B cell (primary cell): ENCODE measurements around the gene MAP3K19. TPM values are rescaled to one million over a fixed set of nuclear protein-coding genes. Genes with fewer than 3 reads are reported as not detected.

Source experiments
- ATAC-seq: fragments of 200-7000 bp; cut with Tn5 transposase; one replicate; pipeline ENCODE4 v1.10.0; 2021; ENCODE audit warnings: low read depth, mild to moderate bottlenecking, moderate number of reproducible peaks, moderate library complexity
- CTCF ChIA-PET: fragments of 350-600 bp; sonication (Branson Sonifier 250); formaldehyde crosslinking; loops from one replicate; lab custom pipeline; 2021; ENCODE audit warnings: antibody characterized with exemption, inconsistent platforms; lab: Charles Lee
- POLR2A ChIA-PET: fragments of 350-600 bp; sonication (Branson Sonifier 250); formaldehyde crosslinking; loops from one replicate; lab custom pipeline; 2021; ENCODE audit warnings: antibody characterized with exemption; lab: Charles Lee
- DNase-seq: peaks from one replicate; pipeline ENCODE4 v3.0.0; 2013
- H2AFZ ChIP-seq: 2 replicates; pipeline ENCODE4 v1.6.1; 2012; ENCODE audit warnings: mild to moderate bottlenecking, low read depth, low read length; ENCODE audit not compliant: insufficient read depth, poor library complexity, severe bottlenecking
- H3K27ac ChIP-seq, 2 donors: 1 replicate in 1 of 2; 2 replicates in 1 of 2; pipeline ENCODE4 v1.5.1; 2012 to 2013; ENCODE audit warnings: low read length in 2 of 2, mild to moderate bottlenecking in 2 of 2, moderate library complexity in 1 of 2
- H3K27me3 ChIP-seq, 4 experiments: fragments of 200-600 bp in 1 of 4; sonication (generic) in 1 of 4; replicated peaks in 1 of 4; 1 replicate in 2 of 4; 2 replicates in 2 of 4; pipeline versions ENCODE4 v1.6.1 to v1.7.0; 2013 to 2016; ENCODE audit warnings: low read length in 3 of 4, mild to moderate bottlenecking in 2 of 4, mixed read lengths in 1 of 4, moderate library complexity in 1 of 4; ENCODE audit not compliant: insufficient read depth in 4 of 4, control insufficient read depth in 3 of 4; ENCODE audit errors: control extremely low read depth in 1 of 4
- H3K36me3 ChIP-seq, 2 experiments: replicated peaks in 1 of 2; 1 replicate in 1 of 2; 2 replicates in 1 of 2; pipeline versions ENCODE4 v1.6.1 to v1.7.1; 2013; ENCODE audit warnings: low read length in 1 of 2; ENCODE audit not compliant: insufficient read depth in 2 of 2, control insufficient read depth in 1 of 2; ENCODE audit errors: control extremely low read depth in 1 of 2, extremely low read depth in 1 of 2
- H3K4me1 ChIP-seq, 2 donors: fragments of 200-600 bp in 1 of 2; sonication (generic) in 1 of 2; 1 replicate in 1 of 2; 2 replicates in 1 of 2; pipeline versions ENCODE4 v1.5.1 to v1.6.1; 2013 to 2017; ENCODE audit warnings: low read length in 2 of 2; ENCODE audit not compliant: control insufficient read depth in 2 of 2, insufficient read depth in 2 of 2
- H3K4me2 ChIP-seq: replicated peaks from 2 replicates; pipeline ENCODE3; 2012; ENCODE audit warnings: mild to moderate bottlenecking, low read depth, low read length; ENCODE audit not compliant: poor library complexity, severe bottlenecking
- H3K4me3 ChIP-seq, 5 experiments: fragments of 200-600 bp in 1 of 5; sonication (generic) in 1 of 5; 1 replicate in 3 of 5; 2 replicates in 2 of 5; pipeline versions ENCODE4 v1.5.1 to v1.7.0; 2011 to 2016; ENCODE audit warnings: low read length in 4 of 5, mild to moderate bottlenecking in 4 of 5, low read depth in 2 of 5, control low read depth in 1 of 5, moderate library complexity in 1 of 5; ENCODE audit not compliant: insufficient read depth in 1 of 5; ENCODE audit errors: control extremely low read depth in 1 of 5, extremely low read depth in 1 of 5
- H3K79me2 ChIP-seq: fragments of 200-600 bp; sonication (generic); one replicate; pipeline ENCODE4 v1.6.0; 2016; ENCODE audit warnings: low read length; ENCODE audit not compliant: control insufficient read depth, insufficient read depth
- H3K9ac ChIP-seq: fragments of 200-600 bp; sonication (generic); 2 replicates; pipeline ENCODE4 v1.6.1; 2017; ENCODE audit warnings: mild to moderate bottlenecking, low read length, moderate library complexity
- H3K9me3 ChIP-seq, 3 donors: one replicate each; pipeline versions ENCODE4 v1.6.1 to v1.7.1; 2013; ENCODE audit warnings: low read length in 2 of 3; ENCODE audit not compliant: control insufficient read depth in 2 of 3, insufficient read depth in 1 of 3; ENCODE audit errors: control extremely low read depth in 1 of 3
- H4K20me1 ChIP-seq: 2 replicates; pipeline ENCODE4 v1.6.0; 2012; ENCODE audit warnings: mild to moderate bottlenecking, low read length; ENCODE audit not compliant: insufficient read depth, control insufficient read depth, poor library complexity, severe bottlenecking
- H3K27ac Mint-ChIP-seq: one replicate; pipeline ENCODE4 v1.8.0; 2021; ENCODE audit warnings: mixed read lengths
- H3K27me3 Mint-ChIP-seq: one replicate; pipeline ENCODE4 v1.8.0; 2021; ENCODE audit warnings: mixed read lengths
- H3K4me1 Mint-ChIP-seq: one replicate; pipeline ENCODE4 v1.8.0; 2021; ENCODE audit warnings: mixed read lengths
- H3K4me3 Mint-ChIP-seq: one replicate; pipeline ENCODE4 v1.8.0; 2021; ENCODE audit warnings: mixed read lengths
- H3K9me3 Mint-ChIP-seq: one replicate; pipeline ENCODE4 v1.8.0; 2022; ENCODE audit warnings: mixed read lengths; ENCODE audit not compliant: insufficient read depth
- CTCF ChIP-seq: fragments of 200-600 bp; IDR thresholded peaks from one replicate; pipeline ENCODE4 v1.8.0; 2022; ENCODE audit warnings: antibody characterized with exemption, mild to moderate bottlenecking
- EZH2 ChIP-seq: IDR thresholded peaks from 2 replicates; pipeline ENCODE4 v1.6.1; 2012; ENCODE audit warnings: borderline replicate concordance, low read depth, mild to moderate bottlenecking, moderate library complexity, low read length; ENCODE audit not compliant: insufficient read depth, poor library complexity, severe bottlenecking
- WGBS: methylation state at CpG from one replicate; pipeline ENCODE4 v1.1.5; 2013; ENCODE audit warnings: missing lambda C conversion rate; ENCODE audit not compliant: insufficient coverage; 5-methylcytosine and 5-hydroxymethylcytosine counted together
- intact Hi-C: fragments of 100-400 bp; cut with micrococcal nuclease; formaldehyde crosslinking; loops from one replicate; pipeline ENCODE4 v1.10.0; 2022
- polyA plus RNA-seq: library from polyadenylated mRNA; depleted of rRNA; stranded (reverse); fragments of >200 nt; gene quantifications from 2 replicates; pipeline ENCODE4 v1.2.3, GENCODE V29; 2012
- total RNA-seq, 2 donors: library from RNA; stranded (reverse); fragments of 120-200 nt in 1 of 2; gene quantifications; 1 replicate in 1 of 2; 2 replicates in 1 of 2; pipeline versions ENCODE4 v1.2.3 to v1.2.4, GENCODE V29; 2013 to 2022

The MAP3K19 gene
- total and polyA plus RNA-seq, 2 donors (not counting 1 experiment from before 2014, with no cell fraction given), result 0.46 TPM; not detected in 1

- Histone ChIP-seq H3K9ac (no peak overlapping the region), H2AFZ (no peak overlapping the region), H3K27me3 (no peaks in the 10 kb centered on the region), H4K20me1 (peaks cover 39% of the 10 kb centered on the region), H3K4me3 (no peak overlapping the region), H3K27ac (no peak overlapping the region), H3K4me1 (peaks cover 0 to 3% of the 10 kb centered on the region in 2 donors), H3K9me3 (peaks cover 2 to 16% (median 12%) of the 10 kb centered on the region in 3 donors), H3K36me3 (peaks cover 4 to 12% of the 10 kb centered on the region in 2 experiments), H3K4me2 (no peak overlapping the region), H3K79me2 (peaks cover 80% of the 10 kb centered on the region)
- CTCF ChIA-PET, result no interaction called here
- TF ChIP-seq CTCF (no peak), EZH2 (no peak)
- POLR2A ChIA-PET, result no interaction called here
- Mint-ChIP-seq H3K4me3 (no peak overlapping the region), H3K27ac (no peak overlapping the region), H3K27me3 (no peaks in the 10 kb centered on the region), H3K9me3 (peaks cover 6% of the 10 kb centered on the region), H3K4me1 (peaks cover 9% of the 10 kb centered on the region)
- intact Hi-C loops, result no loop called here
- no peak for ATAC-seq
- 100% methylated on average over 2 of the region's 3 CpGs for WGBS
- DNase-seq, result no peak
Measured at GRCh38 chr2:135072125-135072997, 25.1 kb upstream of the MAP3K19 start.

- peaks cover 5 to 17% of the 10 kb centered on the region in 2 experiments for H3K36me3 ChIP-seq
- H2AFZ ChIP-seq, result no peak overlapping the region
- no peaks in the 10 kb centered on the region for H3K4me1 ChIP-seq
- H4K20me1 ChIP-seq, result peaks cover 61% of the 10 kb centered on the region
- TF ChIP-seq CTCF (no peak), EZH2 (no peak)
- H3K27ac ChIP-seq, result no peak overlapping the region
- Mint-ChIP-seq H3K27ac (no peak overlapping the region), H3K4me1 (peaks cover 18% of the 10 kb centered on the region), H3K9me3 (no peaks in the 10 kb centered on the region), H3K4me3 (no peak overlapping the region), H3K27me3 (no peaks in the 10 kb centered on the region)
- no peaks in the 10 kb centered on the region for H3K27me3 ChIP-seq
- no CpG with 5 or more reads among the region's 1 CpG for WGBS
- H3K9ac ChIP-seq, result no peak overlapping the region
- ChIA-PET POLR2A (no interaction called here), CTCF (interaction anchor here (1.2 kb wide), 1 partner anchor 9 kb away, joined by 3 read pairs; no protein-coding TSS in a partner anchor)
- DNase-seq, result no peak
- intact Hi-C loops, result no loop called here
- no peak overlapping the region for H3K4me2 ChIP-seq
- H3K79me2 ChIP-seq, result peaks cover 96% of the 10 kb centered on the region
- H3K9me3 ChIP-seq, result peaks cover 1 to 6% (median 3%) of the 10 kb centered on the region in 3 donors
- no peak overlapping the region for H3K4me3 ChIP-seq
- ATAC-seq, result no peak
Measured at GRCh38 chr2:135066710-135067109, 19.5 kb upstream of the MAP3K19 start.
